Measurements from ENCODE around the gene MAP3K10. TPM values are rescaled to one million over a fixed set of nuclear protein-coding genes. Genes with fewer than 3 reads are reported as not detected.
"Not testable (repeated sequence)": the region's sequence is repeated elsewhere in the genome, so short reads cannot be mapped to it uniquely, and the experiment has no call there.

Gene MAP3K10
- polyA plus RNA-seq, 1 donor = 10.1 TPM

GRCh38 chr19:40171293-40171692 lies 19.9 kb upstream of the MAP3K10 start:
- H3K36me3 ChIP-seq (ENCODE audit: control insufficient read depth, insufficient read depth, low read length); H3K9me3 ChIP-seq (ENCODE audit: control insufficient read depth, low read depth, low read length); H3K4me1 ChIP-seq (ENCODE audit: control insufficient read depth, insufficient read depth, low read length); DNase-seq; H3K27ac ChIP-seq (ENCODE audit: low read length); H3K27me3 ChIP-seq (ENCODE audit: control insufficient read depth, insufficient read depth, low read length); H3K4me3 ChIP-seq (ENCODE audit: low read length): not testable (repeated sequence)
- no CpG with 5 or more reads among the region's 4 CpGs for WGBS (ENCODE audit: insufficient coverage, low lambda C conversion rate)

- H3K9me3 ChIP-seq (ENCODE audit: control insufficient read depth, low read depth, low read length) = no peaks in the 10 kb centered on the region
- no peak overlapping the region for H3K27ac ChIP-seq (ENCODE audit: low read length)
- DNase-seq = no peak
- H3K4me1 ChIP-seq (ENCODE audit: control insufficient read depth, insufficient read depth, low read length) = no peaks in the 10 kb centered on the region
- no peak overlapping the region for H3K4me3 ChIP-seq (ENCODE audit: low read length)
- WGBS (ENCODE audit: insufficient coverage, low lambda C conversion rate) = no CpG with 5 or more reads among the region's 4 CpGs
- no peaks in the 10 kb centered on the region for H3K27me3 ChIP-seq (ENCODE audit: control insufficient read depth, insufficient read depth, low read length)
- H3K36me3 ChIP-seq (ENCODE audit: control insufficient read depth, insufficient read depth, low read length) = no peaks in the 10 kb centered on the region
These were observed 17.1 kb upstream of the MAP3K10 start for GRCh38 chr19:40174092-40174491.

GRCh38 chr19:40175820-40176219 lies 15.4 kb upstream of the MAP3K10 start:
- no peak for DNase-seq
- H3K4me1 ChIP-seq (ENCODE audit: control insufficient read depth, insufficient read depth, low read length) = no peaks in the 10 kb centered on the region
- 11% methylated on average over 1 of the region's 5 CpGs for WGBS (ENCODE audit: insufficient coverage, low lambda C conversion rate)
- peaks cover 2% of the 10 kb centered on the region for H3K27me3 ChIP-seq (ENCODE audit: control insufficient read depth, insufficient read depth, low read length)
- H3K9me3 ChIP-seq (ENCODE audit: control insufficient read depth, low read depth, low read length) = no peaks in the 10 kb centered on the region
- H3K36me3 ChIP-seq (ENCODE audit: control insufficient read depth, insufficient read depth, low read length) = no peaks in the 10 kb centered on the region
- no peak overlapping the region for H3K27ac ChIP-seq (ENCODE audit: low read length)
- H3K4me3 ChIP-seq (ENCODE audit: low read length) = no peak overlapping the region

- Histone ChIP-seq H3K27ac (ENCODE audit: low read length) (no peak overlapping the region), H3K36me3 (ENCODE audit: control insufficient read depth, insufficient read depth, low read length) (no peaks in the 10 kb centered on the region), H3K9me3 (ENCODE audit: control insufficient read depth, low read depth, low read length) (no peaks in the 10 kb centered on the region), H3K4me3 (ENCODE audit: low read length) (no peak overlapping the region), H3K4me1 (ENCODE audit: control insufficient read depth, insufficient read depth, low read length) (no peaks in the 10 kb centered on the region), H3K27me3 (ENCODE audit: control insufficient read depth, insufficient read depth, low read length) (peaks cover 2% of the 10 kb centered on the region)
- WGBS (ENCODE audit: insufficient coverage, low lambda C conversion rate) = 83% methylated on average over 2 of the region's 5 CpGs
- no peak for DNase-seq
These were observed 13.7 kb upstream of the MAP3K10 start for GRCh38 chr19:40177286-40178070.

- Histone ChIP-seq H3K9me3 (ENCODE audit: control insufficient read depth, low read depth, low read length) (no peaks in the 10 kb centered on the region), H3K36me3 (ENCODE audit: control insufficient read depth, insufficient read depth, low read length) (no peaks in the 10 kb centered on the region), H3K4me1 (ENCODE audit: control insufficient read depth, insufficient read depth, low read length) (no peaks in the 10 kb centered on the region), H3K27me3 (ENCODE audit: control insufficient read depth, insufficient read depth, low read length) (peaks cover 2% of the 10 kb centered on the region), H3K4me3 (ENCODE audit: low read length) (no peak overlapping the region), H3K27ac (ENCODE audit: low read length) (no peak overlapping the region)
- WGBS (ENCODE audit: insufficient coverage, low lambda C conversion rate) = 83% methylated on average over 1 of the region's 4 CpGs
- DNase-seq = no peak
These were observed 12.5 kb upstream of the MAP3K10 start for GRCh38 chr19:40178756-40179155.

- WGBS (ENCODE audit: insufficient coverage, low lambda C conversion rate) = no CpG with 5 or more reads among the region's 1 CpG
- Histone ChIP-seq H3K4me1 (ENCODE audit: control insufficient read depth, insufficient read depth, low read length) (no peaks in the 10 kb centered on the region), H3K27me3 (ENCODE audit: control insufficient read depth, insufficient read depth, low read length) (peaks cover 2% of the 10 kb centered on the region), H3K9me3 (ENCODE audit: control insufficient read depth, low read depth, low read length) (no peaks in the 10 kb centered on the region), H3K27ac (ENCODE audit: low read length) (no peak overlapping the region), H3K4me3 (ENCODE audit: low read length) (no peak overlapping the region), H3K36me3 (ENCODE audit: control insufficient read depth, insufficient read depth, low read length) (no peaks in the 10 kb centered on the region)
- DNase-seq = no peak
These were observed 7.0 kb upstream of the MAP3K10 start for GRCh38 chr19:40184273-40184672.

GRCh38 chr19:40191836-40192646 lies 815 bp downstream of the MAP3K10 start:
- H3K4me3 ChIP-seq (ENCODE audit: low read length) = peak overlapping the region; percentile 49
- H3K36me3 ChIP-seq (ENCODE audit: control insufficient read depth, insufficient read depth, low read length) = no peaks in the 10 kb centered on the region
- no peaks in the 10 kb centered on the region for H3K27me3 ChIP-seq (ENCODE audit: control insufficient read depth, insufficient read depth, low read length)
- H3K27ac ChIP-seq (ENCODE audit: low read length) = no peak overlapping the region
- H3K9me3 ChIP-seq (ENCODE audit: control insufficient read depth, low read depth, low read length) = no peaks in the 10 kb centered on the region
- H3K4me1 ChIP-seq (ENCODE audit: control insufficient read depth, insufficient read depth, low read length) = peaks cover 5% of the 10 kb centered on the region
- WGBS (ENCODE audit: insufficient coverage, low lambda C conversion rate) = no CpG with 5 or more reads among the region's 62 CpGs
- peak; percentile 23 to 33 for DNase-seq

- no CpG with 5 or more reads among the region's 5 CpGs for WGBS (ENCODE audit: insufficient coverage, low lambda C conversion rate)
- Histone ChIP-seq H3K27me3 (ENCODE audit: control insufficient read depth, insufficient read depth, low read length) (no peaks in the 10 kb centered on the region), H3K4me1 (ENCODE audit: control insufficient read depth, insufficient read depth, low read length) (peaks cover 5% of the 10 kb centered on the region), H3K4me3 (ENCODE audit: low read length) (no peak overlapping the region), H3K36me3 (ENCODE audit: control insufficient read depth, insufficient read depth, low read length) (no peaks in the 10 kb centered on the region), H3K9me3 (ENCODE audit: control insufficient read depth, low read depth, low read length) (no peaks in the 10 kb centered on the region), H3K27ac (ENCODE audit: low read length) (no peak overlapping the region)
- no peak for DNase-seq
These were observed 1.7 kb downstream of the MAP3K10 start for GRCh38 chr19:40192758-40193586.

- Histone ChIP-seq H3K4me1 (ENCODE audit: control insufficient read depth, insufficient read depth, low read length) (peaks cover 5% of the 10 kb centered on the region), H3K4me3 (ENCODE audit: low read length) (no peak overlapping the region), H3K9me3 (ENCODE audit: control insufficient read depth, low read depth, low read length) (no peaks in the 10 kb centered on the region), H3K27ac (ENCODE audit: low read length) (no peak overlapping the region), H3K27me3 (ENCODE audit: control insufficient read depth, insufficient read depth, low read length) (no peaks in the 10 kb centered on the region), H3K36me3 (ENCODE audit: control insufficient read depth, insufficient read depth, low read length) (no peaks in the 10 kb centered on the region)
- WGBS (ENCODE audit: insufficient coverage, low lambda C conversion rate) = 100% methylated on average over 1 of the region's 3 CpGs
- no peak for DNase-seq
These were observed 2.3 kb downstream of the MAP3K10 start for GRCh38 chr19:40193587-40193849.

GRCh38 chr19:40198272-40198990 lies 7.2 kb downstream of the MAP3K10 start:
- H3K9me3 ChIP-seq (ENCODE audit: control insufficient read depth, low read depth, low read length) = no peaks in the 10 kb centered on the region
- no peak for DNase-seq
- no CpG with 5 or more reads among the region's 29 CpGs for WGBS (ENCODE audit: insufficient coverage, low lambda C conversion rate)
- H3K27me3 ChIP-seq (ENCODE audit: control insufficient read depth, insufficient read depth, low read length) = no peaks in the 10 kb centered on the region
- H3K4me1 ChIP-seq (ENCODE audit: control insufficient read depth, insufficient read depth, low read length) = no peaks in the 10 kb centered on the region
- H3K36me3 ChIP-seq (ENCODE audit: control insufficient read depth, insufficient read depth, low read length) = peaks cover 5% of the 10 kb centered on the region
- no peak overlapping the region for H3K27ac ChIP-seq (ENCODE audit: low read length)
- H3K4me3 ChIP-seq (ENCODE audit: low read length) = no peak overlapping the region

Data from large intestine (tissue), 3 donors.